HL-60/S4 treated with retinoic acid at 250 ng/mL for 4 days and 3 days (cell line): ENCODE results near the gene DOCK11.

Source experiments
- in situ Hi-C: fragments of 300-500 bp; cut with MboI; formaldehyde crosslinking; loops from 2 replicates; pipeline ENCODE4 v1.7.0; 2022; ENCODE audit warnings: low sequenced_read_pairs

Gene DOCK11

GRCh38 chrX:118566359-118566758 is 70.7 kb downstream of the DOCK11 start:
- in situ Hi-C loops, result no loop called here

GRCh38 chrX:118569676-118570075 is 74.1 kb downstream of the DOCK11 start:
- in situ Hi-C loops, result no loop called here

- in situ Hi-C loops, result no loop called here
Measured at GRCh38 chrX:118570209-118570608, 74.6 kb downstream of the DOCK11 start.

DNA sequence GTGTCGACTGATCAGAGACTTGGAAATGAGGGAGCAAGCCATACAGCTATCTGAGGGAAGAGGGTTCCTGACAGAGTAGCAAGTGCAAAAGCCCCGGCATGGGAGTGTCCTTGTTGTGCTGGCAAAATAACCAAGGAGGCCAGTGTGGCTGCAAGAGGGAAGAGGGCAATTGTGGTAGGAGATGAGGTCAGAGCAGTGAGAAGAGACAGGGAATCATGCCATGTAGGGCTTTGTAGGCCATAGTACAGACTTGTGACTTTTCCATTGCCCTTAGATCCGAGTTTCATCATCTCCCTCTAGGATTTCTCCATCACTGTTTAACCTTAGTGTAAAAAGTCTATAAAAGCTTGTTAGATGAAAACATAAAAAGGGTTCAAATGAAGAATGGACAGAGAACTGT is 76.2 kb downstream of the DOCK11 start:
- in situ Hi-C loops, result no loop called here

DNA sequence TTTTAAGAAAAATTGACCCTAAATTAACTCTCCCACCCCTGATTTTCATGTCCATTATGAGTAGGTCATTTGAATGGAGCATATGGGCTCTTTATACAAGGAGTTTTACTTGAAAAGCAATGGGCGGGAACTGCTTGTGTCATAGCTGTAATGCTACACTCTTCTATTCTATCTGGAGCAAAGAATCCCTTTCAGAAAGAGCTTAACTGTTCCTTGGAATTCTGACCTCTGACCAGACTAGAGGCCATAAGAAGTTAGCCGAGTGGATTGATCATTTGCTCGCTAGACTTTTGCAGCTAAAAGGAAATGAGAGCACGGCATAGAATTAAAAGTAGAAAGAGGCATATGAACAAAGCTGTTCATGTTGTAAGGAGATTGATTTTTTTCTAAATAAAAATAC is 79.1 kb downstream of the DOCK11 start:
- in situ Hi-C loops, result loop anchor here (25.0 kb wide), 1 partner anchor 112 kb away; no protein-coding TSS in a partner anchor

DNA sequence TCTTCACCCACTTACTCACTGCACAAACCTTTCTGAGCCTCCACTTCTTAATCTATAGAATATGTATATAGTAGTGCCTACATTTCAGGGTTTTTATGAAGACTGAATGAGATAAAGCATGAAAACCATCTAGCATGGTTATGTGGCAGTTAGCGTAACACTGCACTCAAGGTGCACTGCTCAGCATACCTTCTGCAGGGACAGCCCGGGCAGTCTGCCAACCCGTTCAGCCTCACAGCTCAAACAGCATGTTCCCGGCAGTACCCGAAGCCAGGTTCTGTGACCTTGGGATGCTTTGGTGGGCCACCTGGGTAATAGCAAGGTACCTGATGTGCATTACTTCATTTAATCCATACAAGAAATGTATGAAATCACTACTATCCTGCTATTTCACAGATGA is 81.4 kb downstream of the DOCK11 start:
- in situ Hi-C loops, result loop anchor here (25.0 kb wide), 1 partner anchor 115 kb away; no protein-coding TSS in a partner anchor

DNA sequence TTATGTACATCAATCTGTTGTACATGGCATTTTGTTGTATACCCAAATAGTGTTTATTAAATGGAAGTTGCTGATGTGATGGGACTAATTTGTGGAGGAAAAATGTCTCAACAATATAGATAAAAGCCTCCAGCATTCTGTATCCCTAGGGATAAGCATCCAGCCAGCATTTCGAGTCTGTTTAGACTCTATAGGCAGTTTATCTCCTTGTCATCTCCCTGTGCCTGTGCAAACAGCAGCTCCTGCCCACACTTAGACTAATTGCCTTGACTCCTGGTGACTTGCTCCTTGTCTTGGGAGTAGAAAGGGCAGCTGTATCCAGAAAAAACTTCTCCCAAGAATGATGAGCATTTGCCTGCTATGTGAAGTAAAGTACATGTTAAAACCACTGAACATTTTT is 83.8 kb downstream of the DOCK11 start:
- in situ Hi-C loops, result loop anchor here (25.0 kb wide), 1 partner anchor 117 kb away; no protein-coding TSS in a partner anchor

- in situ Hi-C loops, result loop anchor here (25.0 kb wide), 1 partner anchor 121 kb away; no protein-coding TSS in a partner anchor
Measured at GRCh38 chrX:118582926-118583325, 87.3 kb downstream of the DOCK11 start.

DNA sequence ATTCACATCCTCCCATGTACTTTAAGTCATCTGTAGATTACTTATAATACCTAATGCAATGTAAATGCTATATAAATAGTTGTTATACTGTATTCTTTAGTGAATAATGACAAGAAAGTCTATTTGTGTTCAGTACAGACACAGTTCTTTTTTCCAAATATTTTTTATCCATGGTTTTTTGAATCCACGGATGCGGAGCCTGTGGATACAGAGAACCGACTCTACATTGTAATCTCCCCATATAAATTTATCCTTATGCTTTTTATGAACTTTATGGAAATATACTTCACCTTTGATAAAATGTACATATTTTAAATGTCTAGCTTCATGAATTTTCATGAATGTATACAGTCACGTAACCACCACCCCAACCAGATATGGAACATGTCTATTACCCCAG is 88.2 kb downstream of the DOCK11 start:
- in situ Hi-C loops, result loop anchor here (25.0 kb wide), 1 partner anchor 121 kb away; no protein-coding TSS in a partner anchor

- in situ Hi-C loops, result loop anchor here (25.0 kb wide), 1 partner anchor 123 kb away; no protein-coding TSS in a partner anchor
Measured at GRCh38 chrX:118585296-118585695, 89.7 kb downstream of the DOCK11 start.

DNA sequence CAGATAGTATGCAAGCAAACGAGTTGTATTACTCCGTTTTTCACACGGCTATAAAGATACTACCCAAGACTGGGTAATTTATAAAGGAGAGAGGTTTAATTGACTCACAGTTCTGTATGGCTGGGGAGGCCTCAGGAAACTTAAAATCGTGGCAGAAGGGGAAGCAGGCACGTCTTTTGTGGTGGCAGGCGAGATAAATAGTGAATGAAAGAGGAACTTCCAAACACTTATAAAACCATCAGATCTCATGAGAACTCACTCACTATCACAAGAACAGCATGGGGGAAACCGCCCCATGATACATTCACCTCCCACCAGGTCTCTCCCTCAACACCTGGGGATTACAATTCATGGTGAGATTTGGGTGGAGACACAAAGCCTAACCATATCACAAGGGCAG is 90.6 kb downstream of the DOCK11 start:
- in situ Hi-C loops, result loop anchor here (25.0 kb wide), 1 partner anchor 124 kb away; no protein-coding TSS in a partner anchor

GRCh38 chrX:118588715-118589114 is 93.1 kb downstream of the DOCK11 start:
- in situ Hi-C loops, result loop anchor here (25.0 kb wide), 1 partner anchor 126 kb away; no protein-coding TSS in a partner anchor

GRCh38 chrX:118589227-118589626 is 93.6 kb downstream of the DOCK11 start:
- in situ Hi-C loops, result loop anchor here (25.0 kb wide), 1 partner anchor 127 kb away; no protein-coding TSS in a partner anchor

DNA sequence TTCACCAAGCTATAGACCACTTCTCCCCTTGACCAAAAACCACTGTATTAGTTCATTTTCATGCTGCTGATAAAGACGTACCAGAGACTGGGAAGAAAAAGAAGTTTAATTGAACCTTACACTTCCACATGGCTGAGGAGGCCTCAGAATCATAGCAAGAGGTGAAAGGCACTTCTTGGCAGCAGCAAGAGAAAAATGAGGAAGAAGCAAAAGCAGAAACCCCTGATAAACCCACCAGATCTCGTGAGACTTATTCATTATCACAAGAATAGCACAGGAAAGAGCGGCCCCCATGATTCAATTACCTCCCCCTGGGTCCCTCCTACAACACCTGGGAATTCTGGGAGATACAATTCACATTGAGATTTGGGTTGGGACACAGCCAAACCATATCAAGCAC is 97.8 kb downstream of the DOCK11 start:
- in situ Hi-C loops, result loop anchor here (25.0 kb wide), 1 partner anchor 131 kb away; no protein-coding TSS in a partner anchor

- in situ Hi-C loops, result loop anchor here (25.0 kb wide), 1 partner anchor 133 kb away; no protein-coding TSS in a partner anchor
Measured at GRCh38 chrX:118594697-118595420, 99.2 kb downstream of the DOCK11 start.

DNA sequence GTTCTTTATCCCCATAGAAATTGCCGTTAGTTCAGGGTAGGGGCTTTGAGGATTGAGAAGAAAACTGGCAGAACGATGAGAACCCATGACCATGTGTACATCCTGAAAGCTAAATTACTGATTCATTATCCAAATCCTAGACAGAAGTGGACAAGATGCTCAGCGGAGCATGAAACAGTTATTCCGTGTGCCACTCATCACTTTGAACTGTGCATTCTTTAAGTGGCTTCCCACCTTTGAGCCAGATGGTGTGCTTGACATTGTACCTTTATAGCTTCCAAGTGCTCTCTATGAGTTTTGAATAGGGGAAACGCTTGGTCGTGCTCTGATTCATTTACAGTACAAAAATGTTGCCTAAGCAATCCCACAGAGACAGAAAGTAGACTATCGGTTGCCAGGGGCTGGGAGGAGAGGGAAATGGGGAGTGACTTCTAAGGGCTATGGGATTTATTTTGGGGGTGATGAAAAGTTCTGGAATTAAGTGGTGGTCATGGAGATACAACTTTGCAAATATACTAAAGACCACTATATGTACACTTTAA is 100.0 kb downstream of the DOCK11 start:
- in situ Hi-C loops, result loop anchor here (25.0 kb wide), 1 partner anchor 133 kb away; no protein-coding TSS in a partner anchor

DNA sequence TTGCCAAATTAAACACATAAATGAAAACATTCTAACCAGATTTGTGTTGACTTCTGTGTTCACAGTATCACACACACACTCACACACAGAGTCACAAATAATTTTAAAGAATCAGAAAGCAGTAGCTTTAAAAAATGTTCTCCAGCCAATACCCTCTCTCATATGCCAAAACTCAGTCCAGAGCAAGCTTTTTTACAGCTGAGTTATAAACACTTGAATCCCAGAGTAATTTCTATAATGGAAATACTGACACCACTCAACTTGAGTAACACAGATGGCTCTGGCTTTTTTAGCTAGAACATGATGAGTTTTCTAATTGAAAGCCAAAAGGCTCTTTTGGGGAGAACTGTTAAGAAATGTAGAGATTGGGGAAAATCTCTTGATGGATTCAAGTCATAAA is 100.8 kb downstream of the DOCK11 start:
- in situ Hi-C loops, result loop anchor here (25.0 kb wide), 1 partner anchor 134 kb away; no protein-coding TSS in a partner anchor

DNA sequence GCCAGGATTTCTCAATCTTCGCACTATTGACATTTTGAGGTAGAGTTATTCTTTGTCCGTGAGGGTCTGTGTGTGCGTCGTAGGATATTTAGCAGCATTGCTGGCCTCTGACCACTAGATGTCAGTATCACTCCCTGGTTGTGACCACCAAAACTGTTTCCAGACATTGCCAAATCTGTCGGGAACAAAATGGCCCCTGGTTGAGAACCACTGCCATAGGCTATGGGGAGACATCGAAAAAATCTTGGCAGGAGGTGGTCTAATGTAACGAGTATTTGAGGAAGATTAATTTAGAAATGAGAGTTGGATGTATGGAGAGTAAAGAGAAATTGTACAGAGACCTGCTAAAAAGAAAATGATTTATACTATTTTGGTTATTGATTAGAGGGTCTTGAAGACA is 108.4 kb downstream of the DOCK11 start:
- in situ Hi-C loops, result loop anchor here (25.0 kb wide), 1 partner anchor 208 kb away; the partner anchor contains the start of gene ZCCHC12

- in situ Hi-C loops, result loop anchor here (25.0 kb wide), 1 partner anchor 200 kb away; the partner anchor contains the start of gene ZCCHC12
Measured at GRCh38 chrX:118612290-118612689, 116.7 kb downstream of the DOCK11 start.

DNA sequence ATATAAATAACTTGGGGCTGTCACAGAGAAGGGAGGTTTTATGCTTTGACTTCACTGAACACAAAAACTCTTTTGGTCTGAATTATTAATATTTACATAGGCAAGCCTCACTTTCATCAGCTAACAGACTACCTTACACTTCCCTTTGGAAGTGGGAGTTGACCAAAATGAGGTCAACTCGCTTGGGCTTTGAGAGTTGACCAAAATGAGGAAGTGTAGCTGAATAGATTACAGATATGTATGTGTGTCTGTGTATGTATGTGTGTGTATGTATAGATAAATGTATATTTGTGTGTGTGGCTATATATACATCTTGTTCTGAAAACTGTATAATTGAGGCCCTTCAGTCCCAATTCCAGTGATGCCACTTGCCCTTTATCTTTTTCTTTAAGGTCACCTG is 118.5 kb downstream of the DOCK11 start:
- in situ Hi-C loops, result loop anchor here (25.0 kb wide), 1 partner anchor 198 kb away; the partner anchor contains the start of gene ZCCHC12

DNA sequence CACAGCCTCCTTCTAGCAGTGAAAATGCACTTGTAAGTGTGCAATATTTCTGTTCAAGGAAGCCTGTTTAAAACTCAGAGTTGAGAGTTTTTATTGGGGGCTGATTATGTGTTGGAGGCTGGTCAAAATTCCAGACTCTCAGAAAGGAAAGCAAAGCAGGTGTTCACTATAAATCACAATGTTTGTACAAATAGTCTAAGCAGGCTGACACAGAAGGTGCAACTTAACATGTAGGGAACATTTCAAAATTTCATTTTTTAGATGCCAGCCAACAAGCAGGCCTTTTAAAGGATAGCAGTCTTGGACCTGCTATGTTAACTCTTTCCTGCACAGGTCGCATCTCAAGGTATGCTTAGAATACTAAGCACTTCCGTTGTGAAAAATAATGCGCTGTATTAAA is 119.5 kb downstream of the DOCK11 start:
- in situ Hi-C loops, result loop anchor here (25.0 kb wide), 1 partner anchor 197 kb away; the partner anchor contains the start of gene ZCCHC12
